ENCODE results near the gene YBX1.

DNA sequence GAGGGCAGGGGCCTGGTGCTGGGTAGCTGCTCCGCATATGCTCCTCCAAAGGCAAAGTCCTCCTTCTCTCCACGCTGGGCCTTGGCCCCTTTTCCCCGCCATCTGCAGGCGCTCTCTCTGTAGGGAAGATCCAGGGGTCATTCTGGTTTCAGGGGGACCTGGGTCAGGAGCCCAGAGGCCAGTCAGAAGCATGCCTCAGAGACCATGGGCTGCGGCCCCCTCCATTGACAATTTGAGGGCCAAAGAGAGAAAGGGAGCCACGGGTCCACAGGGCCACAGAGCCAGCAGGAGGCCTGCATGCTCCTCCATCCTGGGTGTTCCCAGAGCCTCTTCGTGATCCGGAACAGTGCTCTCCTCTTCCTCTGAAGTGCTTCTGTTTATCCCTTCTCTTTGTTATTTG is 59.9 kb downstream of the YBX1 start:
- TF ChIP-seq, protein P1, sequence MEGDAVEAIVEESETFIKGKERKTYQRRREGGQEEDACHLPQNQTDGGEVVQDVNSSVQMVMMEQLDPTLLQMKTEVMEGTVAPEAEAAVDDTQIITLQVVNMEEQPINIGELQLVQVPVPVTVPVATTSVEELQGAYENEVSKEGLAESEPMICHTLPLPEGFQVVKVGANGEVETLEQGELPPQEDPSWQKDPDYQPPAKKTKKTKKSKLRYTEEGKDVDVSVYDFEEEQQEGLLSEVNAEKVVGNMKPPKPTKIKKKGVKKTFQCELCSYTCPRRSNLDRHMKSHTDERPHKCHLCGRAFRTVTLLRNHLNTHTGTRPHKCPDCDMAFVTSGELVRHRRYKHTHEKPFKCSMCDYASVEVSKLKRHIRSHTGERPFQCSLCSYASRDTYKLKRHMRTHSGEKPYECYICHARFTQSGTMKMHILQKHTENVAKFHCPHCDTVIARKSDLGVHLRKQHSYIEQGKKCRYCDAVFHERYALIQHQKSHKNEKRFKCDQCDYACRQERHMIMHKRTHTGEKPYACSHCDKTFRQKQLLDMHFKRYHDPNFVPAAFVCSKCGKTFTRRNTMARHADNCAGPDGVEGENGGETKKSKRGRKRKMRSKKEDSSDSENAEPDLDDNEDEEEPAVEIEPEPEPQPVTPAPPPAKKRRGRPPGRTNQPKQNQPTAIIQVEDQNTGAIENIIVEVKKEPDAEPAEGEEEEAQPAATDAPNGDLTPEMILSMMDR (IDR thresholded peaks at IDR 0.05): no peak
- no peak for TF ChIP-seq POLR2A (IDR thresholded peaks at IDR 0.05)
